Measurements from ENCODE around the gene DYNC1H1.

DNA sequence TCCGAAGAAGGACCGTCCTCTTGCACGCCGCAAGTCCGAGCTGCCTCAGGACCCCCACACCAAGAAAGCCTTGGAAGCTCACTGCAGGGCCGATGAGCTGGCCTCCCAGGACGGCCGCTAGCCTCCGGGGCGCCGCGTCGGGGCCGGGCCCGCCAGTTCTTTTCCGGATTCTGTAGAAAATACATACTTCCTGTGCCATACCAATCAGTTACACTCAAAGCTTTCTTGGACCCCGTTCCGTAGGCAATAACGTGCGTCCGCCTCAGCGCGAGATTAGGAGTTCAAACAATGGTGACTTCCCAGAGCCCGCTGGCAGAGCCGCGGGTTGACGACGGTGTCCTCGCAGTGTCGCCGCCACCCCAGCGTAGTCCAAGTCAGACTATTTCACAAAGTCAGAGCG, 39.2 kb upstream of the DYNC1H1 start:
- TF ChIP-seq, protein P1, sequence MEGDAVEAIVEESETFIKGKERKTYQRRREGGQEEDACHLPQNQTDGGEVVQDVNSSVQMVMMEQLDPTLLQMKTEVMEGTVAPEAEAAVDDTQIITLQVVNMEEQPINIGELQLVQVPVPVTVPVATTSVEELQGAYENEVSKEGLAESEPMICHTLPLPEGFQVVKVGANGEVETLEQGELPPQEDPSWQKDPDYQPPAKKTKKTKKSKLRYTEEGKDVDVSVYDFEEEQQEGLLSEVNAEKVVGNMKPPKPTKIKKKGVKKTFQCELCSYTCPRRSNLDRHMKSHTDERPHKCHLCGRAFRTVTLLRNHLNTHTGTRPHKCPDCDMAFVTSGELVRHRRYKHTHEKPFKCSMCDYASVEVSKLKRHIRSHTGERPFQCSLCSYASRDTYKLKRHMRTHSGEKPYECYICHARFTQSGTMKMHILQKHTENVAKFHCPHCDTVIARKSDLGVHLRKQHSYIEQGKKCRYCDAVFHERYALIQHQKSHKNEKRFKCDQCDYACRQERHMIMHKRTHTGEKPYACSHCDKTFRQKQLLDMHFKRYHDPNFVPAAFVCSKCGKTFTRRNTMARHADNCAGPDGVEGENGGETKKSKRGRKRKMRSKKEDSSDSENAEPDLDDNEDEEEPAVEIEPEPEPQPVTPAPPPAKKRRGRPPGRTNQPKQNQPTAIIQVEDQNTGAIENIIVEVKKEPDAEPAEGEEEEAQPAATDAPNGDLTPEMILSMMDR (optimal IDR thresholded peaks at IDR 0.05 in 1 of 3, IDR thresholded peaks at IDR 0.05 in 1 of 3, conservative IDR thresholded peaks at IDR 0.05 in 1 of 3; ENCODE audit: extremely low read depth in 1 of 3, insufficient read depth in 2 of 3, low read length in 3 of 3): no peak
- TF ChIP-seq EZH2 (IDR thresholded peaks at IDR 0.05; ENCODE audit: low read length): no peak
